C4-2B (cell line): ENCODE data around the gene MACF1.

Source experiments
- ZFX ChIP-seq: fragments of 450-650 bp; IDR thresholded peaks from 2 replicates; pipeline ENCODE4 v1.6.1; 2017
- TF ChIP-seq, protein P1 (sequence below): fragments of 450-650 bp; conservative IDR thresholded peaks from 2 replicates; pipeline ENCODE4 v1.5.1; 2017; ENCODE audit warnings: mild to moderate bottlenecking

DNA sequence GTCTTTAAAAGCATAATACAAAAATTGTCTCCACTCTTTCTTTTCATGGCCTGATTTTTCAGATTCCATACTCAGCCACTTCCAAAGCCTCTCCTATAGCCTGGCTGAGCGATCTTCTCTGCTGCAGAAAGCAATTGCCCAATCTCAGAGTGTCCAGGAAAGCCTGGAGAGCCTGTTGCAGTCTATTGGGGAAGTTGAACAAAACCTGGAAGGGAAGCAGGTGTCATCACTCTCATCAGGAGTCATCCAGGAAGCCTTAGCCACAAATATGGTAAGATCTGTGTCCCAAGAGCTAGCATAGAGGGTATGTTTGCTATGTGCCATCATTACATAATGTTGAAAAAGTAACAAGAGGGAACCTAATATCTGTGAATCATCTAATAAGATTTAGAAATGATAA is 156.2 kb downstream of the MACF1 start:
- TF ChIP-seq, protein P1, sequence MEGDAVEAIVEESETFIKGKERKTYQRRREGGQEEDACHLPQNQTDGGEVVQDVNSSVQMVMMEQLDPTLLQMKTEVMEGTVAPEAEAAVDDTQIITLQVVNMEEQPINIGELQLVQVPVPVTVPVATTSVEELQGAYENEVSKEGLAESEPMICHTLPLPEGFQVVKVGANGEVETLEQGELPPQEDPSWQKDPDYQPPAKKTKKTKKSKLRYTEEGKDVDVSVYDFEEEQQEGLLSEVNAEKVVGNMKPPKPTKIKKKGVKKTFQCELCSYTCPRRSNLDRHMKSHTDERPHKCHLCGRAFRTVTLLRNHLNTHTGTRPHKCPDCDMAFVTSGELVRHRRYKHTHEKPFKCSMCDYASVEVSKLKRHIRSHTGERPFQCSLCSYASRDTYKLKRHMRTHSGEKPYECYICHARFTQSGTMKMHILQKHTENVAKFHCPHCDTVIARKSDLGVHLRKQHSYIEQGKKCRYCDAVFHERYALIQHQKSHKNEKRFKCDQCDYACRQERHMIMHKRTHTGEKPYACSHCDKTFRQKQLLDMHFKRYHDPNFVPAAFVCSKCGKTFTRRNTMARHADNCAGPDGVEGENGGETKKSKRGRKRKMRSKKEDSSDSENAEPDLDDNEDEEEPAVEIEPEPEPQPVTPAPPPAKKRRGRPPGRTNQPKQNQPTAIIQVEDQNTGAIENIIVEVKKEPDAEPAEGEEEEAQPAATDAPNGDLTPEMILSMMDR, result no peak
- TF ChIP-seq ZFX, result no peak
